Measurements from ENCODE around the gene EEPD1.

DNA sequence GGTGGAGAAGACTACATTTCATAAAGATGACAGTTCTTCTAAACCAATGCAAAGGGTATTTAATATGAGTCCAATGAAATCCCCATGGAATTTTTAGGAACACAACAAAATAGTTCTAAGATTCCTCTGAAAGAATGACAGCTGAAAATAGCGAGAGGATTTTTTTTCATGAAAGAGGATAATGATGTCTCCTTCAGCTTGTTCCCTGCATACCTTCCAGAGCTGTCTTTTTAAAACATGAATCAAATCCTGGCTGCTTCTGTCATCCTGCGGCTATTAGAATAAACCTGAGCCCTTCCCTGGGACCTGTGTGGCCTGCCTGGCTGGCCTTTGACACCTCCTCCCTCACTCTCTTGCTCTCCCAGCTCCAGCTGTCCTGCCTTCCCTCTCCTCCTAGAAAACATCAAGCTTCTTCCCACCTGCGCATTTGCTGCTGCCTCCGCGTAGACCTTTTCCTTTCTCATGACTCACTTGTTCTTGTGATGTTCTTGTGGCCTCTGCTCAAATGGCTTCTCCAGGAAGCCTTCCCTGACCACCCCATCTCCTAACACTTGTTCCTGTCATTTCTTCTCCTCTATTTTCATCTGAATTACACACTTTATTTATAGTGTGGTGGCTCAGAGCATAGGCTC, 57.4 kb downstream of the EEPD1 start:
- TF ChIP-seq POLR2A (IDR thresholded peaks at IDR 0.05) = no peak
- TF ChIP-seq, protein P1, sequence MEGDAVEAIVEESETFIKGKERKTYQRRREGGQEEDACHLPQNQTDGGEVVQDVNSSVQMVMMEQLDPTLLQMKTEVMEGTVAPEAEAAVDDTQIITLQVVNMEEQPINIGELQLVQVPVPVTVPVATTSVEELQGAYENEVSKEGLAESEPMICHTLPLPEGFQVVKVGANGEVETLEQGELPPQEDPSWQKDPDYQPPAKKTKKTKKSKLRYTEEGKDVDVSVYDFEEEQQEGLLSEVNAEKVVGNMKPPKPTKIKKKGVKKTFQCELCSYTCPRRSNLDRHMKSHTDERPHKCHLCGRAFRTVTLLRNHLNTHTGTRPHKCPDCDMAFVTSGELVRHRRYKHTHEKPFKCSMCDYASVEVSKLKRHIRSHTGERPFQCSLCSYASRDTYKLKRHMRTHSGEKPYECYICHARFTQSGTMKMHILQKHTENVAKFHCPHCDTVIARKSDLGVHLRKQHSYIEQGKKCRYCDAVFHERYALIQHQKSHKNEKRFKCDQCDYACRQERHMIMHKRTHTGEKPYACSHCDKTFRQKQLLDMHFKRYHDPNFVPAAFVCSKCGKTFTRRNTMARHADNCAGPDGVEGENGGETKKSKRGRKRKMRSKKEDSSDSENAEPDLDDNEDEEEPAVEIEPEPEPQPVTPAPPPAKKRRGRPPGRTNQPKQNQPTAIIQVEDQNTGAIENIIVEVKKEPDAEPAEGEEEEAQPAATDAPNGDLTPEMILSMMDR (IDR thresholded peaks at IDR 0.05) = no peak

Data from thyroid gland (tissue), 4 donors.